Prostate gland (tissue), 2 donors: Measurements from ENCODE around the gene CARD9.

ENCODE experiments used
- POLR2A ChIP-seq: fragments of 450-650 bp; IDR thresholded peaks from one replicate; pipeline ENCODE4 v1.6.1; 2016; ENCODE audit warnings: antibody characterized with exemption, mild to moderate bottlenecking
- POLR2AphosphoS5 ChIP-seq: sonication (generic); formaldehyde crosslinking; IDR thresholded peaks from one replicate; pipeline ENCODE4 v1.6.1; 2017; ENCODE audit warnings: antibody characterized with exemption
- TF ChIP-seq, protein P1 (sequence below), 4 experiments: fragments of 200-600 bp in 2 of 4; fragments of 450-650 bp in 2 of 4; sonication (generic) in 2 of 4; IDR thresholded peaks; 1 replicate in 3 of 4; 2 replicates in 1 of 4; pipeline ENCODE4 v1.5.1; 2016 to 2019; ENCODE audit warnings: antibody characterized with exemption in 4 of 4, mild to moderate bottlenecking in 2 of 4, moderate library complexity in 2 of 4

GRCh38 chr9:136314056-136314416, 59.4 kb downstream of the CARD9 start:
- TF ChIP-seq POLR2A (no peak), POLR2AphosphoS5 (no peak)
- TF ChIP-seq, protein P1, sequence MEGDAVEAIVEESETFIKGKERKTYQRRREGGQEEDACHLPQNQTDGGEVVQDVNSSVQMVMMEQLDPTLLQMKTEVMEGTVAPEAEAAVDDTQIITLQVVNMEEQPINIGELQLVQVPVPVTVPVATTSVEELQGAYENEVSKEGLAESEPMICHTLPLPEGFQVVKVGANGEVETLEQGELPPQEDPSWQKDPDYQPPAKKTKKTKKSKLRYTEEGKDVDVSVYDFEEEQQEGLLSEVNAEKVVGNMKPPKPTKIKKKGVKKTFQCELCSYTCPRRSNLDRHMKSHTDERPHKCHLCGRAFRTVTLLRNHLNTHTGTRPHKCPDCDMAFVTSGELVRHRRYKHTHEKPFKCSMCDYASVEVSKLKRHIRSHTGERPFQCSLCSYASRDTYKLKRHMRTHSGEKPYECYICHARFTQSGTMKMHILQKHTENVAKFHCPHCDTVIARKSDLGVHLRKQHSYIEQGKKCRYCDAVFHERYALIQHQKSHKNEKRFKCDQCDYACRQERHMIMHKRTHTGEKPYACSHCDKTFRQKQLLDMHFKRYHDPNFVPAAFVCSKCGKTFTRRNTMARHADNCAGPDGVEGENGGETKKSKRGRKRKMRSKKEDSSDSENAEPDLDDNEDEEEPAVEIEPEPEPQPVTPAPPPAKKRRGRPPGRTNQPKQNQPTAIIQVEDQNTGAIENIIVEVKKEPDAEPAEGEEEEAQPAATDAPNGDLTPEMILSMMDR (IDR thresholded peaks at IDR 0.05): no peak
